ENCODE measurements around the gene MYOM3. TPM values are rescaled to one million over a fixed set of nuclear protein-coding genes. Genes with fewer than 3 reads are reported as not detected.
A peak's percentile ranks its signal among the peaks of the same experiment; 100 is the strongest.
"Not testable (repeated sequence)": the region's sequence is repeated elsewhere in the genome, so short reads cannot be mapped to it uniquely, and the experiment has no call there.

MYOM3 gene
- polyA plus RNA-seq, 4 donors = 21.5 to 27.1 (median 22.8) TPM

DNA sequence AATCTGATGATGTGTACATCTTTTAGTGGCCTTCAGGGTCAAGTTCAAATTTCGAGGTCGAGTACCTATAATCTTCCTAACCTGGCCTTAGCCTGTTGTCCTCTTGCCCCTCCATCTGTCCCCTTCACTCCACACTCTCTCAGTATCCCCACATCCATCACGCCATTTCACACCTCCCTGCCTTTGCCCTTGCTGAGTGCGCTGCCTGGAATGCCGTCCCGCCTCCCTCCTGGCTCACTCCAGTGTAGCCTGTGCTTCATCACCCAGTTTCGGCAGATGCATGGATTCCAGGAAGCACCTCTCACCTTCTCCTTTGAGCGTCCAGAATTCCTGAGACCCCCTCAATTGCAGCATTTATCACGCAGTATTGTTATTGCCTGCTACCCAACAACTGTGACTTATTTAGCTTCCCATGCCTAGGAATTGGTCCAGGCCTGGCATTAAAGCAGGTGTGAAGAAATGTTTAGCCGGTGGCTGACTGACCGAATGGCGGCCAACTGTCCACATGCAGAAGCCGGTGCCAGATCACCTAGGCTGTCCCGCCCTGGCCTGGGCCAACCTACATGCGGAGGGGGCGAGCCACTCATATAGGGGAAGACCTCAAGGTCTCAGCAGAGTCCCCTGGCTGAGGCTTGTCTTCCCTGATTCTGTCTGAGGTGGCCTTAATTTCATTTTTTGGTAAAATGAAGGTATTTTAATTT lies 34.5 kb downstream of the MYOM3 start:
- no peak for DNase-seq (ENCODE audit: low read depth in 4 of 4, low spot score in 3 of 4)

DNA sequence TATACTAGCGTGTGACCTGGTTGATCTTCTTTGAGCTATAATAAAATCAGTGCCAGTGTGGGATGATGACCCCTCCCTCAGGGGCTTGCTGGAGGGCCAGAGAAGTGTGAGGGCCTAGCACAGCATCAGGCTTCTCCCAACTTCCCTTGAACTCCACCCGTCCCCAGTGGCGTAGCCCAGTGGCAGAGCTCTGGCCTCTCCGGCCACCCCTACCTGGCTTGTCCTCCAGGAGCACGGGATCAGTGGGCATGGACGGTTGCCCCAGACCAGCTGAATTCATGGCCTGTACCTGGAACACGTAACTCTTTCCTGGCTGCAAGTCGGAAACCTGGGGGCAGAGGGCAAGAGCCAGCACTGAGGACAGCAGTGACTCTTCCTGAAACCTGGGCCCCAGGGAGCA lies 36.0 kb downstream of the MYOM3 start:
- no peak for DNase-seq (ENCODE audit: low read depth in 4 of 4, low spot score in 3 of 4)

DNA sequence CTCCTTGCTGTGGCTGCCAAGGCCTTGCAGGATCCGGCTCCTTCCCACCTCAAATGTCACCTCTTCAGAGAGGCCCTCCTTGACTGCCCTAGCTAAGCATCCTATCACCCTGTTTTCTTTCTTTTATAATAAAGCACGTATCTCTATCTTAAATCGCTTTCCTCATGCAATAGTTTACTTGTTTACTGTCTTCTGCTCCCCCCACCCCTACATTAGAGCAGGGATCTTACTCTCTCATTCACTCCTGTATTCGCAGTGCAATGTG lies 36.4 kb downstream of the MYOM3 start:
- no peak for DNase-seq (ENCODE audit: low read depth in 4 of 4, low spot score in 3 of 4)

DNA sequence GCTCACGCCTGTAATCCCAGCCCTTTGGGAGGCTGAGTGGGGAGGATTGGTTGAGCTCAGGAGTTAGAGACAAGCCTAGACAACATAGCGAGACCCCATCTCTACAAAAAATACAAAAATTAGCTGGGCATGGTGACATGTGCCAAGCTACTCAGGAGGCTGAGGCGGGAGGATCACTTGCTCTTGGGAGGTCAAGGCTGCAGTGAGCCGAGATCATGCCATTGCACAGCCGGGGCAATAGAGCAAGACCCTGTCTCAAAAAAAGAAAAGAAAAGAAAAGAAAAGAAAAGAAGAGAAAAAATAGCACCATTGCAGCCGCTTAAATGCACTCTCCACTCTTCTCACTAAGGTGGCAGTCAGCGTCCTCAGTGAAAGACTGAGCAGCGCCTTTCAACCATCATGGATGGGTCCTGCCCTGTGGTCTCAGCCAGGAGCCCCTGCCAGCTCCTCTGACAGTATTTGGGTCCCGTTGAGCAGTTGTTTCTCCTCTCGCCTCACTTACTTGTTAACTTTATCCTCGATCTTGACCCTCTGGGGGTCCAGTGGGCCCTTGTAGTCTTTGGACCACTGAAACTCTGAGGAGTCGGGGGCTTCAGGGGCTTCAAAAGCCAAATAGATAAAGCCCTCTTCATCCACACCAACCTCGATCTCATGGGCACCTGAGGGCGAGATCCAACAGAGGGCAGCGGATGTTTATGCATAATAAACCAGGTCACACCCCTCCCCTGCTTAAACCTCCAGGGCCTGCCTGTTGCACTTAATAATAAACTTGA lies 36.9 kb downstream of the MYOM3 start:
- DNase-seq (ENCODE audit: low read depth in 4 of 4, low spot score in 3 of 4) = no peak

DNA sequence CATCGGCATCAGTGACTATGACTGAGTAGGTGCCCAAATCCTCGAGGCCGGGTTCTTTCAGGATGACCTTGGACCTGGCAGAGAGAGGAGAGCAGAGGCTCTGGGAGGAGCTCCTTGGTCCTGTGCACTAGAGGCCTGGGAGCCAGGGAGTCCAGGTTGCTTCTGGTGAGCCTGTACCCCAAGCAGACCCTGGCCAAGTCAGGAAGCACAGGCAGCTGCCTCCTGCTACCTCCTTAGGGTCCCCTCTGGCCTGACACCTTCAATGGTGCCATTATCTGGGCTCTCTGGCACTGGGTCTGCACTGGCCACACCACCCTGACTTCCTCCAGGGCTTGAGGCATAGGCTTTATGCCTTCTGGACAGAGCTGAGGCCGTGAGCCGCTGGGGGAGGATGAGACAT lies 37.7 kb downstream of the MYOM3 start:
- no peak for DNase-seq (ENCODE audit: low read depth in 4 of 4, low spot score in 3 of 4)

DNA sequence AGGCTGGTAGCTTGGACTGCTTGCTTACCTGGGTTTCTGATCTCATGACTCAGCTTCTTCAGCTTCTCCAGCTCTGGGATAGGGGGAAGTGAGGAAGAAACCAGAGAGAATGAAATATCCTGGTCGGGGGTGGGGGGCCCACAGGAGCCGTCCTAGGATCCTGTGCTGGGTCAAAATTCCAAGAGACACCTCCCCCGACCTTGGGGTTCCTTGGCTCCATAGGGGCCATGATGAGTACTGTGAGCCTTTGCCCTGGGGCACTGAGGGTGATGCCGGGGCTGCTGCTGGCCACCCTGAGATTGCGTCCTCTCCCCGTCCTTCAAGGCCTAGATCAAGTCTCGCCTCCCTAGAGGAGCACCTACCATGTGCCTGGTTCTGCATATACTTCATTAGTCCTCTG lies 40.0 kb downstream of the MYOM3 start:
- no peak for DNase-seq (ENCODE audit: low read depth in 4 of 4, low spot score in 3 of 4)

DNA sequence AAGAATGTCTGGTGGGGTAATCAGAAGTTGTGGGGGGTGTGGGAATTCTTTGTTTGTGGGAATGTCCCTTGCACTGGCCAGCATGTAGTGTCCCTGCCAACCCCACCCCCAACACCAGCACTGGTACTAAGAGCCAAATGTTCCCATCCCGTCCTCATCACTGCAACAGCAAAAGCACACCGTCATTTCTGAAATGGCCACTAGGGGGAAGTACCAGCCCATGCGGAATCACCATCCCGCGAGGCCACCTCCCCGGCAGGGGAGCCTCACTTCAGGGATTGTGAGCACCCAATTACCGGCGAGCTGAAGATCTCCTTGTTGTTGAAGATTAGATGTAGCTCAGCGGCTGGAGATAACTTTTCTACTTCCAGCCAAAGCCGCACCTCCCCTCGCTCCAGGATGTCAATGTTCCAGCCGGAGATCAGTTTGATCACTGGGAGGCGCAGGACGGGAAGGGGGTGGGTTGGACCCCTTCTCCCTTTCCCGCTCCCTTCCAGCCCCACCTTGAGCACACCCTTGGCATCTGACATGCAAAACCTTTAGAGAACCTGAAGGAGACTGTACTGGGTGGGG lies 41.0 kb downstream of the MYOM3 start:
- DNase-seq (ENCODE audit: low read depth in 4 of 4, low spot score in 3 of 4) = peak; percentile 66 to 70 (median 68)

DNA sequence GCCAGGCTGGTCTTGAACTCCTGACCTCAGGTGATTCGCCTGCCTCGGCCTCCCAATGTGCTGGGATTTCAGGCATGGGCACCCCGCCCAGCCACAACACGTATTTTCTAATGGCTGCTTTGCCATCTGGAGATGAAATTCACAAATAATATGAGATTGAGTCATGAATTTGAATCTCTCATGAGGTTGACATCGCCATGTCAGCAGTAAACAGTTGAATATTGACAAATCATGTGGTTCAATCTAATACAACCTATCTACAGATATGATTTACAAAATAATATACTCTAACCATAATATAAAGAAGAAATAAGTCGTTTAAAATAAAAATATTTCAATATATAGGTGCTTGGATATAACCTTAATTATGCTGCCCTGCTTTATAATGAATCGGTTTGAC lies 42.1 kb downstream of the MYOM3 start:
- no peak for DNase-seq (ENCODE audit: low read depth in 4 of 4, low spot score in 3 of 4)

DNA sequence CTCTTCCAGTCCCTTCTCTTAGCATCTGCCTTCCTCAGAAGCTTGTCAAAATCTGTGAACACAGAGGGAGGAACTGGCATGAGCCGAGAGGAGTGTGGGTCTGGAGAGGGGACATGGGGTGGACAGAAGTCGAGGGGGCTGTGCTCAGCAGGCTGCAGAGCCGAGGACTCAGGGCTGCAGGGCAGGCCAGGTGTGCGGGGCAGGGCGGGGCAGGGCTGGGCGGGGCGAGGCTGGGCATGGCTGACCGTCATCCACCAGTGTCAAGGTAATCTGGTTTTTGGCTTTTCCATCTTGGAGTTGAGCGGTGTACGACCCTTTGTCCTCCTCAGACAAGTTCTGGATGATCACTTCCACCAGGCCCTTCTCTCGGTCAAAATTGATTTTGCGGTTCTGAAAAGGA lies 44.0 kb downstream of the MYOM3 start:
- no peak for DNase-seq (ENCODE audit: low read depth in 4 of 4, low spot score in 3 of 4)

DNA sequence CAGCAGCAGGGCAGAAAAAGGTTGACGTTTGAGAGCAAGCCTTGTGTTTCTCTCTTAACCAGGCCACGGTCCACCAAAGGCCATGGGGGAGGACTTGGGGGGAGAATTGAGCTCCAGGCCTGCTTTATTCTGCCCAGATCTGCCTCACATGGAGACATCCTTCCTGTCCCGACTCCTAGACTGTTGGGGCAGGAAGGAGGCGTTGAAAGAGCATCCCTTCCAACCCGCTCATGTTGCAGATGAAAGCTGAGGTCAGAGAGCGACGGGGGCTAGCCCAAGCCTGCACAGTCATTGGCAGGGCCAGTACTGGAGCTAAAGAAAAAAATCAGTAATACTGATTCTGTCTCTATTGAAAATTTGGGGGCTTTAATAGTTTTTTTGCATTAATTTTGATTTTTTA lies 46.6 kb downstream of the MYOM3 start:
- DNase-seq (ENCODE audit: low read depth in 4 of 4, low spot score in 3 of 4) = no peak

DNA sequence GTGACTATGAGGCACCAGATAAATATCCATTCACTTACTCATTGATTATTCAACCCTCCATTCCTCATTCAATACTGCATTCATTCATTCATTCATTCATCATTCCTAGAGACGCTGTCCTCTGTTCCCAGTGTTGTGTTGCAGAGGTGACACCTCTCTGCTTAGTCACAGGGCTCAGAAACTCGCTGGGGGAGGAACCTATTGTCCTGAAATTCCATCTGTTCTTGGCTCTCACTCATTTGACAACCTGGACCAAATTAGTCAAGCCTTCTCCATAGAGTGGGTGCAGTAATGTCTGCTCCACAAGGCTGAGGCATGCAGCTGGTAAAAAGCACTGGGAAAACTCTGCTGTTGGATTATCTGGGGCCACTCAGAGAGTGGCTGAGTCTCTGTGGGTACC lies 49.7 kb downstream of the MYOM3 start:
- no peak for DNase-seq (ENCODE audit: low read depth in 4 of 4, low spot score in 3 of 4)

DNA sequence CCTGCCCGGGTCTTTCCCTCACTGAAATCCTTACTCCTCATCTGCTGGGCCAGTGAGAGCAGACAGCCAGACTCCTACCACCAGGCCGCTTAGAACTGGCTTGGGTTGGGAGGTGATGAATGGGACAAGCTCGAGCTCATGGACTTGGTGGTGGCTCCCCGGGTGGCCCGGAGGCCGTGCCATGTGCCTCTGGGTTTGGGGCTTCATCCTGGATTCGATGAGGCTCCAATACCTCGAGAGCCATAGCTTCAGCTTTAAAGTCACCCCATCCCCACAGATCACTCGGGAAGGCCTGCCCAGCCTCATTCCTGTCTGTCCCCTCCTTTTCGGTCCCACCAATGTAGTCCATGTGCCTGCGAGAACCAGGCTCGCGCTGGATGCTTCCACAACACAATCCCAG lies 51.5 kb downstream of the MYOM3 start:
- DNase-seq (ENCODE audit: low read depth in 4 of 4, low spot score in 3 of 4) = no peak

DNA sequence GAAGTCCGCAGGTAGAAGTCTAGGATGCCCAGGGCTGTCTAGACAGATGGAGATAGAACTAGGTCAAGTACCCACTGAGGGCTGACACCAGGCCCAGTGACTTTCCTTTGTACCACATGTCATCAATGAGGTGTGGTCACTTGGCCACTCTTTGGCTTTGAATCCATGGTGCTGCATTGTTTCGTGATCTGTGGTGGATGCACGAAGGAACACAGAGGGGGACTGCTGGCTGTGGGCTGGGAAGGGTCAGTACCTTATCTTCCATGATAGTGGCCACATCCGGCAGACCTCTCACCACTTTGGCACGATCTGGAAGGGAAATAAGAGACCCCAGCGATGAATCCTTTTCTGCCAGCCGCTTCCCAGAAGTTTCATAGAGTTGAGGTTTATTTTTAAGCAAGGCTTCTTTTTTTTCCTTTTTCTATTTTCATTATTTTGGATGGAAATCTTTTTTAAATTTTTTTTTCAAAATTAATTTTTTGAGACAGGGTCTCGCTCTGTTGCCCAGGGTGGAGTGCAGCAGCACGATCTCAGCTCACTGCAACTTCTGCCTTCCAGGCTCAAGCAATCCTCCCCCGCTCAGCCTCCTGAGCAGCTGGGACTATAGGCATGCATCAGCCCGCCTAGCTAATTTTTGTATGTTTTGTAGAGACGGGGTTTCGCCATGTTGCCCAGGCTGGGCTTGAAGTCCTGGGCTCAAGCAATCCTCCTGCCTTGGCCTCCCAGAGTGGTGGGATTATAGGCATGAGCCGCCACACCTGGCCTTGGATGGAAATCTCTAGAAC lies 53.1 kb downstream of the MYOM3 start:
- DNase-seq (ENCODE audit: low read depth in 4 of 4, low spot score in 3 of 4) = no peak

DNA sequence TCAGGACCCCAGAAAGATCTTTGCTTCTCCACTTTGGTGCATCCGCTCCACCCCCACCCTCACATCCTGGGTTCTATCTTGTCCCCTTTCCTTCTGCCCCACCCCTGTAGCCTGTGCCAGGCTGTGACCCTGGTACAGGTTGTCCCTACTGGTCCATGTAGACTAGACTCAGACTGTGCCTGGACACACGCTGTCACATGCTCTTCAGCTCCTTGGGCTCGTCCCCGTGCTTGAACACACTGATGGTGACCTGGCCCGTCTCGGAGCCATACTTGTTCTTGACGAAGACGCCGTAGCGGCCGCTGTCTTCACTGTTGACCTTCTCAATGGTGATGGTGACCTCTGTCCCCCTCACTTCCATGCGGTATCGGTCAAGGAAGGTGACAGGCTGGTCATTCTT lies 54.8 kb downstream of the MYOM3 start:
- no peak for DNase-seq (ENCODE audit: low read depth in 4 of 4, low spot score in 3 of 4)

DNA sequence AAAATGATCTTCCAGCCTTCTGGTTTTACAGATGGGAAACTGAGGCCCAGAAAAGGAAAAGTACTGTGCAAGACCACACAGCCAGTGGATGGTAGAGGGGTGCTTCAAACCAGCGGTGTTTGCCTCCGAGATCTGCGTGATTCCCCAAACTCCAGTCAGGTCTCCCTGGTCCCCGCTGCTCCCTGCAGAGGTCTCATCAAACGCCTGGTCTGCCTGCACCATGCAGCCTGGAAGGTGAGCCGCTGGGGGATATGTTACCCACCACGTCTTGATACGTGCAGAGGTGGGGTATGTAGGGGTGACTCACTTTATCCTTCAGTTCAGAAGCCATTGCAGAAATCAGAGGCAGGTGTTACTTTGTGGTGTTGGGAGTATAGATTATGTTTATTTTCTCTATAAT lies 56.3 kb downstream of the MYOM3 start:
- DNase-seq (ENCODE audit: low read depth in 4 of 4, low spot score in 3 of 4) = no peak

DNA sequence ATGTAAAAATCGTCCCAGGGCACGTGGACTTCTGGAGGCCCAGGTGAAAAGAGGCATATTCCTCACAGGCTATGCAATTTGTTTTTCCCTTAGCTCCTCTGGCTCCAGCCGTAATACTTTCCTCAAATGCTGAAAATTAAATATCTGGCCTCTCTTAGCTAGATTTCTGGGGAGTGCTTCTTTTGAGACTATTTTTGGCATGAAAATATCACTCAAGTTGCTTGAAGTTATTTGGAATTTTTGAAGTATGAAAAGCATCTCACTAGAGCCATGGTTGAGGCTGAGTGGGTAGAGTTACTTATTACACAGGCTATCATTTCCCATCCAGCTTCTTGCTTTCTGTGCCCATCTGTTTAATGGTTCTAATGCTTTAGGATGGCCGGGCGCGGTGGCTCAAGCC lies 59.7 kb downstream of the MYOM3 start:
- no peak for DNase-seq (ENCODE audit: low read depth in 4 of 4, low spot score in 3 of 4)

DNA sequence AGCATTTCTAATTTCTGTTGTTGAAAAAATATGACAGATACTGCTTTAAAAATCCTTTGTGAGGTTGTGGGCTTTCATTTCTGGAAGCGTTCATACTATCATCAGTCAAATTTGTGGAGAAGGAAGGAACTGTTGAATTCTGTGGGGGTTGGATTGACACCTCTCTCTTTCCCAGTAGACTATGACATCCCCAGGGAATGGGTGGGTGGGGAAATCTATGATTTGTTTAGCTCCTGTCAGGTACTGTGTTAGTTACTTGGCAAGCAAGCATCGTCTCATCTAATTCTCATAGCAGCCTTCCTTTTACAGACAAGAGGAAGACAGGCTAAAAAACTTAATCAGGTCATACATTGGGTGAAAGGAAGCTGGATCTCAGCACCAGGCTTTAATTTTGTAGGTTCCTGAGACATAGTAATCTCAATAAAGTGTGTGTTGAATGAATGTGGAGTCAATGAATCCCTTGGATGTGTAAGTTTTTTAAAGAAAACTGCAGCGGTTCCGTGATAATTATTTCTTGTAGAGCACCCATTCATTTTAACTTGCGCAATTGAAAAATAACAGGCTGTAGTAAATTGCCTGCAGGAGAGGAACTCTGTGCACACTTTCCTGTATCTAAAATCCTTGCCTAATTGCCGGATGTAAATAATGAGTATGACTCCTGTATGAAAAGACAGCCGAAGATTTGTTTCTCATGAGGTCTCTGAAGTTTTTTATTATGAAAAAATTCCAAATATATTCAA lies 60.6 kb downstream of the MYOM3 start:
- no peak for DNase-seq (ENCODE audit: low read depth in 4 of 4, low spot score in 3 of 4)

DNA sequence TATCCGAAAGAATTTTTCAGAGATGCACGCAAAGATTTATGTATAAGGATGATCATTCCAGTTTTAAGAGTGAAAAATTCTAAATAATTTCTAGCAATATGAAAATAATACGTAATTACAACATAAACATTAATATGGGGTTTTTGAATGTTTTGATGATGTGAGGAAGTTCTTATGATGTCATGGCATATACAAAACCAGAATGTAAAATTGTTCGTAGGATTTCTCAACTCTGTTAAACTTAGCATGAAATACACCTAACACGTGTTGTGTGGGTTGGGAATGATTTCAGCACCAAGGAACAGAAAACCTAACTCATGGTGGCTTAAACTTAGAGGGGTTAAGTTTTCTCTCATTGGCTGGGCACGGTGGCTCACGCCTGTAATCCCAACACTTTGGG lies 62.2 kb downstream of the MYOM3 start:
- no peak for DNase-seq (ENCODE audit: low read depth in 4 of 4, low spot score in 3 of 4)

DNA sequence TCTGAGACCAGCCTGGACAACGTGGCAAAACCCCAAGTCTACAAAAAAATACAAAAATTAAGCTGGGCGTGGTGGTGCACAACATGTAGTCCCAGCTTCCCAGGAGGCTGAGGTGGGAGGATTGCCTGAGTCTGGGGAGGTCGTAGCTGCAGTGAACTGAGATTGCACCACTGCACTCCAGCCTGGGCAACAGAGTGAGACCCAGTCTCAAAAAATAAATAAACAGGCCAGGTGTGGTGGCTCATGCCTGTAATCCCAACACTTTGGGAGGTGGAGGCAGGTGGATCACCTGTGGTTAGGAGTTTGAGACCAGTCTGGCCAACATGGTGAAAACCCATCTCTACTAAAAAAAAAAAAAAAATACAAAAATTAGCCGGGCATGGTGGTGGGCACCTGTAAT lies 63.0 kb downstream of the MYOM3 start:
- not testable (repeated sequence) for DNase-seq (ENCODE audit: low read depth in 4 of 4, low spot score in 3 of 4)

DNA sequence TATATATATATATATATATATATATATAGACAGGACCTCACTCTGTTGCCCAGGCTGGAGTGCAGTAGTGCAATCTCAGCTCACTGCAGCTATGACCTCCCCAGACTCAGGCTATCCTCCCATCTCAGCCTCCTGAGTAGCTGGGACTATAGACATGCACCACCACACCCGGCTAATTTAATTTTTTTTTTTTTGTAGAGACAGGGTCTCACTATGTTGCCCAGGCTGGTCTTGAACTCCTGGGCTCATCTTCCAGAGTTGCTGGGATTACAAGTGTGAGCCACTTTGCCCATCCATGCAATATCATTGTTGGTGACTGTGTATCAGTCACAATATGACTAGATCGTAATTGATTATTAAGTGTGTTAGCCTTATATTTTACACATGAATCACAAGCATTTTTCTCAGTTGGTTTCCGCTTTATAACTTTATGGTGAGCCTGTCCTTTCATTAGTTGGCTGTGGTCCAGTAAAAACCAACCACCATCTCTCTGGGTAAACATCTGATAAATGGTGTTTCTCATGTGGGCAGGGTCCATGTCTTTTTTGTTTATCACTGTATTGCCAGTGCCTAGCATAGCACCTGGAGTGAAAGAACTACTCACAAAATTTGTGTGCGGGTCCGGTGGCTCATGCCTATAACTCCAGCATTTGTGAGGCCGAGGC lies 63.6 kb downstream of the MYOM3 start:
- DNase-seq (ENCODE audit: low read depth in 4 of 4, low spot score in 3 of 4) = no peak

Measured in right renal pelvis (tissue), 4 donors.